OCI-LY1 (cell line): ENCODE data around the gene UFD1.

Experiments
- H2AFZ ChIP-seq: fragments of 200-600 bp; sonication (generic), shearing (Covaris generic); 2 replicates; pipeline ENCODE4 v1.6.0; 2014; ENCODE audit warnings: antibody characterized with exemption, mild to moderate bottlenecking, low read length
- H3F3A ChIP-seq: fragments of 200-600 bp; sonication (generic), shearing (Covaris generic); 2 replicates; pipeline ENCODE4 v1.6.0; 2014; ENCODE audit warnings: mild to moderate bottlenecking, antibody characterized with exemption, low read length, moderate library complexity; ENCODE audit not compliant: insufficient read depth
- H3K27ac ChIP-seq: fragments of 200-600 bp; sonication (generic); 2 replicates; pipeline ENCODE4 v1.5.1; 2014; ENCODE audit warnings: low read length, mixed run types, mild to moderate bottlenecking, low read depth; ENCODE audit not compliant: poor library complexity, severe bottlenecking
- H3K27me3 ChIP-seq: fragments of 200-600 bp; sonication (generic); 2 replicates; pipeline ENCODE4 v1.6.0; 2014; ENCODE audit warnings: antibody characterized with exemption, mild to moderate bottlenecking, low read length, moderate library complexity; ENCODE audit not compliant: insufficient read depth
- H3K36me3 ChIP-seq: fragments of 200-600 bp; sonication (generic); 2 replicates; pipeline ENCODE4 v1.6.1; 2014; ENCODE audit warnings: mild to moderate bottlenecking, antibody characterized with exemption, low read length, moderate library complexity, mixed read lengths; ENCODE audit not compliant: insufficient read depth
- H3K4me1 ChIP-seq: fragments of 200-600 bp; sonication (generic); 2 replicates; pipeline ENCODE4 v1.5.1; 2014; ENCODE audit warnings: mild to moderate bottlenecking, low read length, moderate library complexity; ENCODE audit not compliant: insufficient read depth, severe bottlenecking
- H3K4me2 ChIP-seq: fragments of 200-600 bp; sonication (generic), shearing (Covaris generic); 2 replicates; pipeline ENCODE4 v1.6.1; 2014; ENCODE audit warnings: low read length
- H3K4me3 ChIP-seq: fragments of 200-600 bp; sonication (generic); 2 replicates; pipeline ENCODE4 v1.5.1; 2014; ENCODE audit warnings: low read length, low read depth, mild to moderate bottlenecking, mixed read lengths; ENCODE audit not compliant: poor library complexity, severe bottlenecking
- H3K79me2 ChIP-seq: fragments of 200-600 bp; shearing (Covaris generic); 2 replicates; pipeline ENCODE4 v1.6.1; 2016; ENCODE audit warnings: mixed run types, low read length, mixed read lengths; ENCODE audit not compliant: insufficient read depth
- H3K9ac ChIP-seq: fragments of 200-600 bp; sonication (generic), shearing (Covaris generic); 2 replicates; pipeline ENCODE4 v1.6.1; 2014; ENCODE audit warnings: mild to moderate bottlenecking, low read length, mixed read lengths
- H3K9me2 ChIP-seq: fragments of 200-600 bp; sonication (generic), shearing (Covaris generic); 2 replicates; pipeline ENCODE4 v1.6.1; 2014; ENCODE audit warnings: low read depth, mild to moderate bottlenecking, low read length, mixed read lengths
- H3K9me3 ChIP-seq: fragments of 200-600 bp; shearing (Covaris generic); 2 replicates; pipeline ENCODE4 v1.6.1; 2014; ENCODE audit warnings: low read length, mixed read lengths
- H4K20me1 ChIP-seq: fragments of 200-600 bp; sonication (generic), shearing (Covaris generic); 2 replicates; pipeline ENCODE4 v1.6.0; 2016; ENCODE audit warnings: mild to moderate bottlenecking, low read length; ENCODE audit not compliant: insufficient read depth
- CTCF ChIP-seq: fragments of 200-600 bp; sonication (generic), shearing (Covaris generic); IDR thresholded peaks from 2 replicates; pipeline ENCODE4 v1.5.1; 2017; ENCODE audit warnings: mild to moderate bottlenecking, antibody characterized with exemption, low read length, moderate library complexity, mixed read lengths
- EZH2 ChIP-seq: fragments of 200-600 bp; sonication (generic), shearing (Covaris generic); IDR thresholded peaks from 2 replicates; pipeline ENCODE4 v1.8.0; 2017; ENCODE audit warnings: borderline replicate concordance, mixed run types, mild to moderate bottlenecking, antibody characterized with exemption, low read length, moderate library complexity, mixed read lengths

UFD1 gene

GRCh38 chr22:19515654-19516377, 36.8 kb upstream of the UFD1 start:
- H3K79me2 ChIP-seq, result no peaks in the 10 kb centered on the region
- H3K9me2 ChIP-seq, result no peaks in the 10 kb centered on the region
- H3K9me3 ChIP-seq, result no peaks in the 10 kb centered on the region
- H2AFZ ChIP-seq, result no peak overlapping the region
- no peaks in the 10 kb centered on the region for H3F3A ChIP-seq
- no peak overlapping the region for H3K27ac ChIP-seq
- no peaks in the 10 kb centered on the region for H3K4me1 ChIP-seq
- no peak overlapping the region for H3K9ac ChIP-seq
- no peak for TF ChIP-seq EZH2
- TF ChIP-seq CTCF, result no peak
- H3K36me3 ChIP-seq, result peaks cover 61% of the 10 kb centered on the region
- no peak overlapping the region for H3K4me3 ChIP-seq
- no peaks in the 10 kb centered on the region for H3K27me3 ChIP-seq
- H4K20me1 ChIP-seq, result no peaks in the 10 kb centered on the region
- H3K4me2 ChIP-seq, result no peak overlapping the region

GRCh38 chr22:19514831-19515565, 36.0 kb upstream of the UFD1 start:
- Histone ChIP-seq H3K4me3 (no peak overlapping the region), H2AFZ (no peak overlapping the region), H3K9me3 (no peaks in the 10 kb centered on the region), H3F3A (no peaks in the 10 kb centered on the region), H3K9me2 (no peaks in the 10 kb centered on the region), H3K27me3 (no peaks in the 10 kb centered on the region), H3K4me1 (no peaks in the 10 kb centered on the region), H3K79me2 (no peaks in the 10 kb centered on the region), H3K36me3 (peaks cover 68% of the 10 kb centered on the region), H4K20me1 (no peaks in the 10 kb centered on the region), H3K4me2 (no peak overlapping the region), H3K9ac (no peak overlapping the region), H3K27ac (no peak overlapping the region)
- TF ChIP-seq EZH2 (no peak), CTCF (no peak)

- H2AFZ ChIP-seq, result no peak overlapping the region
- peaks cover 70% of the 10 kb centered on the region for H3K36me3 ChIP-seq
- H4K20me1 ChIP-seq, result no peaks in the 10 kb centered on the region
- no peak overlapping the region for H3K4me3 ChIP-seq
- H3K4me1 ChIP-seq, result no peaks in the 10 kb centered on the region
- no peak overlapping the region for H3K9ac ChIP-seq
- TF ChIP-seq CTCF (no peak), EZH2 (no peak)
- no peak overlapping the region for H3K4me2 ChIP-seq
- H3F3A ChIP-seq, result no peaks in the 10 kb centered on the region
- H3K27me3 ChIP-seq, result no peaks in the 10 kb centered on the region
- no peaks in the 10 kb centered on the region for H3K9me3 ChIP-seq
- H3K79me2 ChIP-seq, result no peaks in the 10 kb centered on the region
- no peaks in the 10 kb centered on the region for H3K9me2 ChIP-seq
- no peak overlapping the region for H3K27ac ChIP-seq
Measured at GRCh38 chr22:19513823-19514222, 34.8 kb upstream of the UFD1 start.
